Measurements from ENCODE around the gene ZCCHC7. TPM values are rescaled to one million over a fixed set of nuclear protein-coding genes. Genes with fewer than 3 reads are reported as not detected.

ZCCHC7 gene
- total and polyA plus RNA-seq, 2 experiments from 2014 or later: 29.8 to 38.8 TPM

DNA sequence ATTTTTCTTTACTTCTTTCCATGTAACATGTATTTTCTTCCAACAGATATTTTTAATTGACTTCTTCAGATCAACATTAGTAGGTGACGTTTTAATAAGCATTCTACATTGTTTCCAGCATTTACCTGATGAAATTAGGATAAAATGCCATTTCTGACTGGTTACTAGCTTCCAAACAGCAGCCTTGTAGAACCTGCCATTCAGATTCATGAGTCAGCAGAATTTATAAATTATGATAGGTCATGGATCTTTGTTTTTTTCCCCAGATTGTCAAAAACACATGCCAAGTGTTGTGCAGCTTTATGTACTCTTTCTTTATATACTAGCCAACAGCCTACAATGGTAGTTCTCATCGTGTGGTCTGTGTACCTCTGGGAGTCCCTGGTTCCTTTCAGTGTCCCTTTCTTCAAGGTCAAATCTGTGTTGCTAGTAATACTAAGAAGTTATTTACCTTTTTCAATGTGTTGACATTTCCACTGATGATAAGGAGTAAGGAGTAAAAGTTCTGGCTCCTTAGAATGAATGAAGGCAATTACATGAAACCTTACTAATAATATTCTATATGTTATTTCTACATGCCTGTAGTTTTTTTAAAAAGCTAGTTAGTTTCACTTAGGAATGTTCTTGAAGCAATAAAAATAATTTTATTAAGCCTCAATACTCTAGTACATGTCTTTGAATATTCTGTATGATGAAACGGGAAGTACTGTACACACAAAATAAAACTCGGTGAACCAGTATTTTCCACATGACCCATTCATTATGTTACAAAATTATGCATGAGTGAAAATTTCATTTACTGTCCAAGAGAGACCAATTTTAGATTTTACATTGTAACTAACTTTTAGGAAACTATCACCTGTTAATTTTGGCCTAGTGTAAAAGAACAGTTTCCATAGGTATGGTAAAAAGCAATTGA, 135.8 kb downstream of the ZCCHC7 start (continued):
- TF ChIP-seq CREB1 (CRISPR knock-in tag; IDR thresholded peaks at IDR 0.05; ENCODE audit: low read depth): no peak
- TF ChIP-seq JUNB (IDR thresholded peaks at IDR 0.05; ENCODE audit: unreplicated experiment): no peak
- TF ChIP-seq, protein P1, sequence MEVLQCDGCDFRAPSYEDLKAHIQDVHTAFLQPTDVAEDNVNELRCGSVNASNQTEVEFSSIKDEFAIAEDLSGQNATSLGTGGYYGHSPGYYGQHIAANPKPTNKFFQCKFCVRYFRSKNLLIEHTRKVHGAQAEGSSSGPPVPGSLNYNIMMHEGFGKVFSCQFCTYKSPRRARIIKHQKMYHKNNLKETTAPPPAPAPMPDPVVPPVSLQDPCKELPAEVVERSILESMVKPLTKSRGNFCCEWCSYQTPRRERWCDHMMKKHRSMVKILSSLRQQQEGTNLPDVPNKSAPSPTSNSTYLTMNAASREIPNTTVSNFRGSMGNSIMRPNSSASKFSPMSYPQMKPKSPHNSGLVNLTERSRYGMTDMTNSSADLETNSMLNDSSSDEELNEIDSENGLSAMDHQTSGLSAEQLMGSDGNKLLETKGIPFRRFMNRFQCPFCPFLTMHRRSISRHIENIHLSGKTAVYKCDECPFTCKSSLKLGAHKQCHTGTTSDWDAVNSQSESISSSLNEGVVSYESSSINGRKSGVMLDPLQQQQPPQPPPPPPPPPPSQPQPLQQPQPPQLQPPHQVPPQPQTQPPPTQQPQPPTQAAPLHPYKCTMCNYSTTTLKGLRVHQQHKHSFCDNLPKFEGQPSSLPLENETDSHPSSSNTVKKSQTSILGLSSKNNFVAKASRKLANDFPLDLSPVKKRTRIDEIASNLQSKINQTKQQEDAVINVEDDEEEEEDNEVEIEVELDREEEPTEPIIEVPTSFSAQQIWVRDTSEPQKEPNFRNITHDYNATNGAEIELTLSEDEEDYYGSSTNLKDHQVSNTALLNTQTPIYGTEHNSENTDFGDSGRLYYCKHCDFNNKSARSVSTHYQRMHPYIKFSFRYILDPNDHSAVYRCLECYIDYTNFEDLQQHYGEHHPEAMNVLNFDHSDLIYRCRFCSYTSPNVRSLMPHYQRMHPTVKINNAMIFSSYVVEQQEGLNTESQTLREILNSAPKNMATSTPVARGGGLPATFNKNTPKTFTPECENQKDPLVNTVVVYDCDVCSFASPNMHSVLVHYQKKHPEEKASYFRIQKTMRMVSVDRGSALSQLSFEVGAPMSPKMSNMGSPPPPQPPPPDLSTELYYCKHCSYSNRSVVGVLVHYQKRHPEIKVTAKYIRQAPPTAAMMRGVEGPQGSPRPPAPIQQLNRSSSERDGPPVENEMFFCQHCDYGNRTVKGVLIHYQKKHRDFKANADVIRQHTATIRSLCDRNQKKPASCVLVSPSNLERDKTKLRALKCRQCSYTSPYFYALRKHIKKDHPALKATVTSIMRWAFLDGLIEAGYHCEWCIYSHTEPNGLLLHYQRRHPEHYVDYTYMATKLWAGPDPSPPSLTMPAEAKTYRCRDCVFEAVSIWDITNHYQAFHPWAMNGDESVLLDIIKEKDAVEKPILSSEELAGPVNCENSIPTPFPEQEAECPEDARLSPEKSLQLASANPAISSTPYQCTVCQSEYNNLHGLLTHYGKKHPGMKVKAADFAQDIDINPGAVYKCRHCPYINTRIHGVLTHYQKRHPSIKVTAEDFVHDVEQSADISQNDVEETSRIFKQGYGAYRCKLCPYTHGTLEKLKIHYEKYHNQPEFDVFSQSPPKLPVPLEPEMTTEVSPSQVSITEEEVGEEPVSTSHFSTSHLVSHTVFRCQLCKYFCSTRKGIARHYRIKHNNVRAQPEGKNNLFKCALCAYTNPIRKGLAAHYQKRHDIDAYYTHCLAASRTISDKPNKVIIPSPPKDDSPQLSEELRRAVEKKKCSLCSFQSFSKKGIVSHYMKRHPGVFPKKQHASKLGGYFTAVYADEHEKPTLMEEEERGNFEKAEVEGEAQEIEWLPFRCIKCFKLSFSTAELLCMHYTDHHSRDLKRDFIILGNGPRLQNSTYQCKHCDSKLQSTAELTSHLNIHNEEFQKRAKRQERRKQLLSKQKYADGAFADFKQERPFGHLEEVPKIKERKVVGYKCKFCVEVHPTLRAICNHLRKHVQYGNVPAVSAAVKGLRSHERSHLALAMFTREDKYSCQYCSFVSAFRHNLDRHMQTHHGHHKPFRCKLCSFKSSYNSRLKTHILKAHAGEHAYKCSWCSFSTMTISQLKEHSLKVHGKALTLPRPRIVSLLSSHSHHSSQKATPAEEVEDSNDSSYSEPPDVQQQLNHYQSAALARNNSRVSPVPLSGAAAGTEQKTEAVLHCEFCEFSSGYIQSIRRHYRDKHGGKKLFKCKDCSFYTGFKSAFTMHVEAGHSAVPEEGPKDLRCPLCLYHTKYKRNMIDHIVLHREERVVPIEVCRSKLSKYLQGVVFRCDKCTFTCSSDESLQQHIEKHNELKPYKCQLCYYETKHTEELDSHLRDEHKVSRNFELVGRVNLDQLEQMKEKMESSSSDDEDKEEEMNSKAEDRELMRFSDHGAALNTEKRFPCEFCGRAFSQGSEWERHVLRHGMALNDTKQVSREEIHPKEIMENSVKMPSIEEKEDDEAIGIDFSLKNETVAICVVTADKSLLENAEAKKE (CRISPR knock-in tag; IDR thresholded peaks at IDR 0.05): no peak

DNA sequence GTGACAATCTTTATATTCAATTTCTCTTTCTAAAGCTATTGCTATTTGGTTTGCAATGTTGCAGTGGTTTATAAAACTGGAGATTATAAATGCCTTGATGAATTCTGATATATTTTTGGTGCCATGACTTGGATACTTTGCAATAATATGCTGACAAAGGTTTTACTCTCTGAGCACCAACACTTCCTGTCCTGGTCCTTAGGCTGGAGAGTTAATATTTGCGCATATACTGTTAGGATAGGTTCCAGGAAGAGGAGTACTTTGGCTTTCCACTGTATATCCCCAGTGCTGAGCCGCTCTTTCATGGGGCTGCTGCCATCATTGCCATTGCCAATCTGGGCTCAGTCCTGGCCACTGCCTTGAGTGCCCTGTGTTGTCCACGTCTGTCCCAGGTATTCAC, 139.6 kb downstream of the ZCCHC7 start:
- no peak overlapping the region for H3K4me3 ChIP-seq
- ATAC-seq (peak; percentile 52; the same call in 2 of the 3 replicates), DNase-seq (ENCODE audit: low spot score) (no peak)
- Mint-ChIP-seq H3K4me3 (no peak overlapping the region), H3K36me3 (ENCODE audit: low read depth) (no peaks in the 10 kb centered on the region), H3K27ac (no peak overlapping the region), H3K27me3 (ENCODE audit: insufficient read depth, low read depth, poor library complexity) (peaks cover 4% of the 10 kb centered on the region), H3K9me3 (no peaks in the 10 kb centered on the region), H3K4me1 (peaks cover 51% of the 10 kb centered on the region)
- H2AFZ ChIP-seq: no peak overlapping the region
- H3K27ac ChIP-seq (ENCODE audit: low read depth): no peak overlapping the region
- H3K9me2 ChIP-seq (ENCODE audit: insufficient read depth): no peaks in the 10 kb centered on the region
- no peaks in the 10 kb centered on the region for H3K36me3 ChIP-seq (ENCODE audit: insufficient read depth)
- H3K27me3 ChIP-seq (ENCODE audit: insufficient read depth): no peaks in the 10 kb centered on the region
- H3K79me2 ChIP-seq (replicated peaks; ENCODE audit: insufficient read depth): peaks cover 5% of the 10 kb centered on the region
- no peaks in the 10 kb centered on the region for H3F3A ChIP-seq (replicated peaks; ENCODE audit: low read depth)
- 0 out of 2 replicates have a peak overlapping the region, but pooled peaks have one; percentile 3 for H3K4me2 ChIP-seq
- H3K4me1 ChIP-seq (ENCODE audit: insufficient read depth): peaks cover 31% of the 10 kb centered on the region
- no peaks in the 10 kb centered on the region for H4K20me1 ChIP-seq (replicated peaks; ENCODE audit: insufficient read depth)
- TF ChIP-seq STAT1 (IDR thresholded peaks at IDR 0.05; ENCODE audit: unreplicated experiment) (no peak), ZNF114 (CRISPR knock-in tag; IDR thresholded peaks at IDR 0.05) (no peak), JUNB (IDR thresholded peaks at IDR 0.05; ENCODE audit: unreplicated experiment) (no peak), EZH2 (IDR thresholded peaks at IDR 0.05; ENCODE audit: low read depth, unreplicated experiment) (no peak), EZH2phosphoT487 (IDR thresholded peaks at IDR 0.05; ENCODE audit: unreplicated experiment) (no peak), NANOG (IDR thresholded peaks at IDR 0.05; ENCODE audit: borderline replicate concordance) (no peak), POLR2AphosphoS5 (IDR thresholded peaks at IDR 0.05; ENCODE audit: low read depth) (no peak), ZNF331 (CRISPR knock-in tag; IDR thresholded peaks at IDR 0.05; ENCODE audit: low read depth) (no peak), CREB1 (CRISPR knock-in tag; IDR thresholded peaks at IDR 0.05; ENCODE audit: low read depth) (no peak)
- TF ChIP-seq, protein P2, sequence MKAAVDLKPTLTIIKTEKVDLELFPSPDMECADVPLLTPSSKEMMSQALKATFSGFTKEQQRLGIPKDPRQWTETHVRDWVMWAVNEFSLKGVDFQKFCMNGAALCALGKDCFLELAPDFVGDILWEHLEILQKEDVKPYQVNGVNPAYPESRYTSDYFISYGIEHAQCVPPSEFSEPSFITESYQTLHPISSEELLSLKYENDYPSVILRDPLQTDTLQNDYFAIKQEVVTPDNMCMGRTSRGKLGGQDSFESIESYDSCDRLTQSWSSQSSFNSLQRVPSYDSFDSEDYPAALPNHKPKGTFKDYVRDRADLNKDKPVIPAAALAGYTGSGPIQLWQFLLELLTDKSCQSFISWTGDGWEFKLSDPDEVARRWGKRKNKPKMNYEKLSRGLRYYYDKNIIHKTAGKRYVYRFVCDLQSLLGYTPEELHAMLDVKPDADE (IDR thresholded peaks at IDR 0.05): no peak
- TF ChIP-seq, protein P3, sequence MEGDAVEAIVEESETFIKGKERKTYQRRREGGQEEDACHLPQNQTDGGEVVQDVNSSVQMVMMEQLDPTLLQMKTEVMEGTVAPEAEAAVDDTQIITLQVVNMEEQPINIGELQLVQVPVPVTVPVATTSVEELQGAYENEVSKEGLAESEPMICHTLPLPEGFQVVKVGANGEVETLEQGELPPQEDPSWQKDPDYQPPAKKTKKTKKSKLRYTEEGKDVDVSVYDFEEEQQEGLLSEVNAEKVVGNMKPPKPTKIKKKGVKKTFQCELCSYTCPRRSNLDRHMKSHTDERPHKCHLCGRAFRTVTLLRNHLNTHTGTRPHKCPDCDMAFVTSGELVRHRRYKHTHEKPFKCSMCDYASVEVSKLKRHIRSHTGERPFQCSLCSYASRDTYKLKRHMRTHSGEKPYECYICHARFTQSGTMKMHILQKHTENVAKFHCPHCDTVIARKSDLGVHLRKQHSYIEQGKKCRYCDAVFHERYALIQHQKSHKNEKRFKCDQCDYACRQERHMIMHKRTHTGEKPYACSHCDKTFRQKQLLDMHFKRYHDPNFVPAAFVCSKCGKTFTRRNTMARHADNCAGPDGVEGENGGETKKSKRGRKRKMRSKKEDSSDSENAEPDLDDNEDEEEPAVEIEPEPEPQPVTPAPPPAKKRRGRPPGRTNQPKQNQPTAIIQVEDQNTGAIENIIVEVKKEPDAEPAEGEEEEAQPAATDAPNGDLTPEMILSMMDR (conservative IDR thresholded peaks at IDR 0.05; ENCODE audit: low read depth in 2 of 2): no peak
